Left lung (tissue), 10 donors: ENCODE data around the gene POLR2F. TPM values are rescaled to one million over a fixed set of nuclear protein-coding genes. Genes with fewer than 3 reads are reported as not detected.

Experiments used
- ATAC-seq: fragments of 200-7000 bp; cut with Tn5 transposase; one replicate; pipeline ENCODE4 v1.9.1; 2020; ENCODE audit warnings: moderate library complexity
- DNase-seq, 4 donors: peaks; one replicate each; pipeline ENCODE4 v3.0.0-alpha.2; 2013 to 2020
- H3K27ac ChIP-seq, 2 donors: fragments of 200-600 bp; sonication (generic) in 1 of 2; one replicate each; pipeline versions ENCODE4 v1.5.0 to v1.8.0; 2020 to 2021
- H3K27me3 ChIP-seq, 2 donors: fragments of 200-600 bp; sonication (generic) in 1 of 2; one replicate each; pipeline versions ENCODE4 v1.5.0 to v1.8.0; 2020 to 2021
- H3K36me3 ChIP-seq, 2 donors: fragments of 200-600 bp; sonication (generic) in 1 of 2; one replicate each; pipeline versions ENCODE4 v1.5.0 to v1.8.0; 2020 to 2021
- H3K4me1 ChIP-seq, 2 donors: fragments of 200-600 bp; one replicate each; pipeline ENCODE4 v1.8.0; 2021
- H3K4me3 ChIP-seq, 2 donors: fragments of 200-600 bp; sonication (generic) in 1 of 2; one replicate each; pipeline versions ENCODE4 v1.5.0 to v1.8.0; 2020 to 2021; ENCODE audit warnings: mild to moderate bottlenecking in 1 of 2
- H3K9me3 ChIP-seq, 2 donors: fragments of 200-600 bp; sonication (generic) in 1 of 2; one replicate each; pipeline versions ENCODE4 v1.5.0 to v1.8.0; 2020 to 2021
- CTCF ChIP-seq, 2 donors: fragments of 200-600 bp; sonication (generic) in 1 of 2; IDR thresholded peaks; one replicate each; pipeline versions ENCODE4 v1.5.0 to v1.8.0; 2021; ENCODE audit warnings: antibody characterized with exemption in 2 of 2
- intact Hi-C, 2 donors: fragments of 100-400 bp; cut with DNase I; formaldehyde crosslinking; loops; one replicate each; pipeline versions ENCODE4 v1.11.2 to v1.14.2; 2022
- polyA plus RNA-seq, 6 donors: library from polyadenylated mRNA; unstranded; fragments of 120-200 nt; gene quantifications; one replicate each; pipeline ENCODE4 v1.2.1, GENCODE V29; 2013; ENCODE audit not compliant: insufficient read length in 6 of 6
- total RNA-seq, 2 donors: library from RNA; stranded (reverse); fragmentation: NEBNext Ultra II Directional; extraction: Animal tissue kit (Norgen Biotek cat#: 25700); gene quantifications; one replicate each; pipeline ENCODE4 v1.2.1, GENCODE V29; 2021
- donor health status: DM: no; HTN: yes; CAD: no.
- donor health status: DM: no; HTN: no; CAD: no.

Gene POLR2F
- total and polyA plus RNA-seq, 8 donors: 49.2 to 66.0 (median 60.2) TPM

DNA sequence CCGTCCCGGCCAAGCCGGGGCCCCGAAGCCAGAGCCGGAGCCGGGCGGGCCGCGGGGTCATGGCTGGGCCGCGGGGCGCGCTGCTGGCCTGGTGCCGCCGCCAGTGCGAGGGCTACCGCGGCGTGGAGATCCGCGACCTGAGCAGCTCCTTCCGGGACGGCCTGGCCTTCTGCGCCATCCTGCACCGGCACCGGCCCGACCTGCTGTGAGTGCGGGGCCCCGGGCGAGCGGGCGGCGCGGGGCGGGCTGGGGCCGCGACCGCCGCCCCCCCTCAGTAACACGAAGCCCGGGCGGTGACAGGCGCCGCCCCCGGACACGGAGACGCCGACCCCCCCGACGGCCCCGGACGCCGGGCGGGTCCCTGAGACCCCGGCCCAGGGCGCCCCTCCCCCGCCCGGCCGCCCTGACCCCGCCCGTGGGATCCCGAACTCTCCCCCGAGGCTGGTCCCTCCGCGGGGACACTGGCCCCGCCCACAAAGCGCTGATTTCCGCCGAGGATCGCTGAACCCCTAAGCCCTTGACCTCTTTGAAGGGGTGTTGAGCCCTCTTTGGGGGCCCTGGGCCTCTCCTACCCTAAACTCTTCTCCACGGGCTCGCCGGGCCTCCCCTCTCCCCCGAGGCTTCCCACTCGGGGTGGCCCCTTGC is 47.0 kb upstream of the POLR2F start:
- no peaks in the 10 kb centered on the region for H3K9me3 ChIP-seq
- H3K27me3 ChIP-seq: no peaks in the 10 kb centered on the region
- H3K4me1 ChIP-seq: peaks cover 6 to 46% of the 10 kb centered on the region in 2 donors
- no peak for TF ChIP-seq CTCF (IDR thresholded peaks at IDR 0.05)
- ATAC-seq: peak; percentile 12
- intact Hi-C loops: no loop called here
- H3K4me3 ChIP-seq: peak overlapping the region; percentile 59 to 61
- no peak for DNase-seq
- no peaks in the 10 kb centered on the region for H3K36me3 ChIP-seq
- peak overlapping the region; percentile 77 to 82 for H3K27ac ChIP-seq

GRCh38 chr22:37907036-37907954 is 46.2 kb upstream of the POLR2F start:
- peak overlapping the region; percentile 59 to 61 for H3K4me3 ChIP-seq
- DNase-seq: no peak

DNA sequence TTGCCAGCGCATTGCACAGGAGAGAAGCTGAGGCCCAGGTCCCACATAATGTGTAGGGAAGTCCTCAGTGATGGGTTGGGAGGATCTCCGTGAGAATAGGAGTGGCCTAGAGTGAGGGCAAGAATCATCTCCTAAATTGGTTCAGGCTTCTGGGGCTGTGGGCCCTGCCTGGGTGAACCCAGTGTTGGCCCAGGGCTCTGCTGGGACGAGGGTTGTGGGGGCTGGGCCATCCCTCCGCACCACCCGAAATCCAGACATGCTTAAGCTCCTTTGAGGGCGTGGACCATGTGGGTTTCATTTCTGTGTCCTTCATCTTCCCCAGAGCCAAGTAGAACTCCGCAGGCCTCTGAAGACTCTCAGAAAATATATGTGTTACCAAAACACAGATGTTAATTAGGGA is 43.7 kb upstream of the POLR2F start:
- Histone ChIP-seq H3K4me1 (peaks cover 6 to 54% of the 10 kb centered on the region in 2 donors), H3K27me3 (no peaks in the 10 kb centered on the region), H3K36me3 (peaks cover 0 to 26% of the 10 kb centered on the region in 2 donors), H3K4me3 (no peak overlapping the region), H3K9me3 (no peaks in the 10 kb centered on the region), H3K27ac (no peak overlapping the region)
- ATAC-seq (no peak), DNase-seq (no peak)
- TF ChIP-seq CTCF (IDR thresholded peaks at IDR 0.05): no peak
- intact Hi-C loops: no loop called here

More at GRCh38 chr22:37907036-37907954, 46.2 kb upstream of the POLR2F start:
- H3K36me3 ChIP-seq: peaks cover 0 to 4% of the 10 kb centered on the region in 2 donors
- no peaks in the 10 kb centered on the region for H3K9me3 ChIP-seq
- H3K27me3 ChIP-seq: no peaks in the 10 kb centered on the region
- peak overlapping the region; percentile 77 to 82 for H3K27ac ChIP-seq
- H3K4me1 ChIP-seq: peaks cover 6 to 52% of the 10 kb centered on the region in 2 donors
- TF ChIP-seq CTCF (IDR thresholded peaks at IDR 0.05): no peak
- intact Hi-C loops: no loop called here
- no peak for ATAC-seq

DNA sequence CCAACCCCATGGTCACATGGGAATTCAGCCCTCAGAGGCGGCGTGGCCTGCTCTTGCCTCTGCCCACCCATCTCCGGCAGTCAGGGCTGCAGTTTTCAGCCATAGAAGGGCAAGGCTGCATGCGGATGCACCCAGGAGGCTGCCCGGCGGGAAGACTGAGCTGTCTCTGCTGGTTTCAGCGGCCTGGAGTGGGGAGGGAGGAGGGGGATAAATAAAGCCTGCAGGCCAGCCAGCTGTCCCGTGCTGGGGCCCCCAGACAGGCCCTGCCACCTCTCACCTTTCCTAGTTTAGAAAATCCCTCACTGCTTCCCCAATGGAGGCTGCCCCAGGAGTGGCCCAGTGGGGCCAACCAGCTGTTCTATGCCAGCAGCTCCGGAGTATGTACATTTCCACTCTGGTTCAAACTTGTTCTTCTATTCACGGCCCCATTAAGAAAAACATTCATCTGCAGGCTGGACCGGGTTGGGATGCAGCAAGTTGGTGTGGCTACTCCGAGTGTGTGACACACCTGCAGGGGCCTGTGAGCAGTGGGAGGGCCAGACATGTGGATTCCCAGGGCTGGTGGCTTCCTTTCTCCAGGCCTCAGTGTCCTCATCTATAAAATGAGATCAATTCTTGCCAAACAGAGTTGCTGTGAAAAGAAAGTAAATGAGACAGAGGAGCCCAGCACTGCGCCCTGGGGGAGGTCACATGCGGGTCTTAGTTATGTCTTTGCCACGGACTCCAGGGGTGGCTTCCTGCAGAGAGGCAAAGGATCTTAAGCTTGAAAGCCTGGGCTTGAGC is 42.4 kb upstream of the POLR2F start:
- H3K4me1 ChIP-seq: peaks cover 6 to 42% of the 10 kb centered on the region in 2 donors
- H3K36me3 ChIP-seq: peaks cover 0 to 39% of the 10 kb centered on the region in 2 donors
- TF ChIP-seq CTCF (IDR thresholded peaks at IDR 0.05): no peak
- H3K27ac ChIP-seq: no peak overlapping the region
- intact Hi-C loops: no loop called here
- DNase-seq (no peak), ATAC-seq (no peak)
- no peaks in the 10 kb centered on the region for H3K27me3 ChIP-seq
- H3K9me3 ChIP-seq: no peaks in the 10 kb centered on the region
- H3K4me3 ChIP-seq: no peak overlapping the region
